HepG2 (cell line): ENCODE data around the gene PLAGL2. TPM values are rescaled to one million over a fixed set of nuclear protein-coding genes. Genes with fewer than 3 reads are reported as not detected.

Experiments used
- CCDC6 ChIP-seq: sonication (generic); formaldehyde crosslinking; IDR thresholded peaks from 2 replicates; pipeline ENCODE4 v1.8.1; 2022; ENCODE audit warnings: mild to moderate bottlenecking, missing genetic modification reagents, moderate library complexity
- CEBPB ChIP-seq: IDR thresholded peaks from 2 replicates; pipeline ENCODE4 v1.6.1; 2011; ENCODE audit warnings: low read depth, low read length, improper control_type of control experiment, borderline replicate concordance
- CREB3 ChIP-seq: sonication (generic); formaldehyde crosslinking; IDR thresholded peaks from 2 replicates; pipeline ENCODE4 v1.5.0; 2020; ENCODE audit warnings: missing genetic modification reagents
- DMAP1 ChIP-seq: IDR thresholded peaks from 2 replicates; pipeline ENCODE4 v1.6.1; 2016
- GPN1 ChIP-seq: sonication (generic); formaldehyde crosslinking; IDR thresholded peaks from 2 replicates; pipeline ENCODE4 v1.5.1; 2020; ENCODE audit warnings: missing genetic modification reagents, borderline replicate concordance
- HDAC2 ChIP-seq: sonication (generic); formaldehyde crosslinking; IDR thresholded peaks from 2 replicates; pipeline ENCODE4 v1.4.0; 2020; ENCODE audit warnings: missing genetic modification reagents
- HNF1A ChIP-seq, 2 experiments: sonication (generic) in 1 of 2; formaldehyde crosslinking in 1 of 2; IDR thresholded peaks; 2 replicates each; pipeline versions ENCODE4 v1.4.0 to v1.6.1; 2016 to 2020; ENCODE audit warnings: borderline replicate concordance in 1 of 2, low read depth in 1 of 2, mild to moderate bottlenecking in 1 of 2, missing genetic modification reagents in 1 of 2
- ISX ChIP-seq: sonication (generic); formaldehyde crosslinking; conservative IDR thresholded peaks from 2 replicates; pipeline ENCODE4 v1.5.0; 2020; ENCODE audit warnings: missing genetic modification reagents
- KLF13 ChIP-seq: sonication (generic); formaldehyde crosslinking; IDR thresholded peaks from 2 replicates; pipeline ENCODE4 v1.4.0; 2020; ENCODE audit warnings: mild to moderate bottlenecking, missing genetic modification reagents
- NONO ChIP-seq, 2 experiments: fragments of 450-650 bp in 1 of 2; sonication (generic) in 1 of 2; formaldehyde crosslinking in 1 of 2; IDR thresholded peaks in 1 of 2; conservative IDR thresholded peaks in 1 of 2; 2 replicates each; pipeline versions ENCODE4 v1.6.1 to v1.8.0; 2017 to 2022; ENCODE audit warnings: mild to moderate bottlenecking in 1 of 2, missing genetic modification reagents in 1 of 2, moderate library complexity in 1 of 2
- PAF1 ChIP-seq: IDR thresholded peaks from 2 replicates; pipeline ENCODE4 v1.6.1; 2016; ENCODE audit warnings: missing genetic modification reagents, missing compliant biosample characterization
- PCBP2 ChIP-seq: fragments of 200-400 bp; formaldehyde crosslinking; optimal IDR thresholded peaks from 2 replicates; pipeline ENCODE3; 2018; ENCODE audit warnings: low read length, low read depth; ENCODE audit not compliant: poor library complexity, severe bottlenecking
- RAD21 ChIP-seq: fragments of 450-650 bp; formaldehyde crosslinking; IDR thresholded peaks from 2 replicates; pipeline ENCODE4 v1.5.0; 2020; ENCODE audit warnings: mild to moderate bottlenecking
- SIN3B ChIP-seq: fragments of 150-350 bp; IDR thresholded peaks from 2 replicates; pipeline ENCODE4 v1.6.1; 2014; ENCODE audit warnings: low read length
- ZNF121 ChIP-seq: sonication (generic); formaldehyde crosslinking; IDR thresholded peaks from 2 replicates; pipeline ENCODE4 v1.5.0; 2020; ENCODE audit warnings: mild to moderate bottlenecking, missing genetic modification reagents
- ZNF263 ChIP-seq: sonication (generic); formaldehyde crosslinking; IDR thresholded peaks from 2 replicates; pipeline ENCODE4 v1.4.0; 2020; ENCODE audit warnings: missing genetic modification reagents
- ZNF3 ChIP-seq: IDR thresholded peaks from 2 replicates; pipeline ENCODE4 v1.7.0; 2017; ENCODE audit warnings: inconsistent platforms
- ZNF510 ChIP-seq: sonication (generic); formaldehyde crosslinking; IDR thresholded peaks from 2 replicates; pipeline ENCODE4 v1.4.0; 2020; ENCODE audit warnings: low read depth, mild to moderate bottlenecking, missing genetic modification reagents
- ZNF580 ChIP-seq: IDR thresholded peaks from 2 replicates; pipeline ENCODE4 v1.6.1; 2016; ENCODE audit warnings: low read depth, borderline replicate concordance
- ZNF609 ChIP-seq: sonication (generic); formaldehyde crosslinking; IDR thresholded peaks from 2 replicates; pipeline ENCODE4 v1.4.0; 2020; ENCODE audit warnings: mild to moderate bottlenecking, missing genetic modification reagents, borderline replicate concordance
- ZNF816 ChIP-seq: sonication (generic); formaldehyde crosslinking; IDR thresholded peaks from 2 replicates; pipeline ENCODE4 v1.8.0; 2022; ENCODE audit warnings: missing genetic modification reagents, mild to moderate bottlenecking, borderline replicate concordance
- polyA plus RNA-seq, 8 experiments: library from polyadenylated mRNA; depleted of rRNA in 3 of 8; stranded (reverse) in 7 of 8; unstranded in 1 of 8; fragments of >200 nt; fragmentation: Illumina TruSeq in 4 of 8; extraction: Trizol in 4 of 8; gene quantifications; 2 replicates each; pipeline versions ENCODE4 v1.2.1 to v1.2.3, GENCODE V29; 2011 to 2016; ENCODE audit warnings: low read depth in 4 of 8, missing spikeins in 1 of 8, mixed read lengths in 1 of 8; ENCODE audit not compliant: insufficient read depth in 1 of 8
- total RNA-seq, 5 experiments: library from RNA; depleted of rRNA; stranded (reverse); fragments of >200 nt; fragmentation: Illumina TruSeq; extraction: Trizol; gene quantifications; 2 replicates each; pipeline ENCODE4 v1.2.3, GENCODE V29; 2016; ENCODE audit warnings: low read depth in 1 of 5

The PLAGL2 gene
- total and polyA plus RNA-seq, 2 of the 13 experiments (the other 11 are each of a cell fraction or from before 2014, with no cell fraction given) = 15.2 to 15.3 TPM

- TF ChIP-seq ZNF609 (CRISPR knock-in tag) (no peak), HDAC2 (no peak), DMAP1 (no peak), SIN3B (no peak), ZNF263 (CRISPR knock-in tag) (no peak), KLF13 (no peak), RAD21 (CRISPR knock-in tag) (no peak), ZNF121 (peak; percentile 50; the same call in 1 of the 2 replicates), HNF1A (IDR thresholded peaks at IDR 0.05; ENCODE audit: low read depth) (no peak), HNF1A (CRISPR knock-in tag; IDR thresholded peaks at IDR 0.05; ENCODE audit: borderline replicate concordance) (no peak), ZNF580 (CRISPR knock-in tag) (no peak), ZNF510 (CRISPR knock-in tag) (no peak), NONO (IDR thresholded peaks at IDR 0.05) (no peak), NONO (CRISPR knock-in tag; conservative IDR thresholded peaks at IDR 0.05) (no peak), CCDC6 (CRISPR knock-in tag) (no peak), GPN1 (no peak), PCBP2 (no peak), CREB3 (CRISPR knock-in tag) (no peak), ISX (CRISPR knock-in tag) (no peak), ZNF816 (CRISPR knock-in tag) (0 out of 2 replicates have a peak, but pooled peaks have one; percentile 35), CEBPB (no peak), ZNF3 (CRISPR knock-in tag) (no peak), PAF1 (CRISPR knock-in tag) (no peak)
Measured at GRCh38 chr20:32153156-32153665, 54.3 kb downstream of the PLAGL2 start (continued).
